GM12878 (cell line): Measurements from ENCODE around the gene UQCR10.

Experiments used
- ATF2 ChIP-seq: IDR thresholded peaks from 2 replicates; pipeline ENCODE4 v1.6.1; 2012; ENCODE audit warnings: low read length, inconsistent platforms
- CTCF ChIP-seq, 3 experiments: IDR thresholded peaks in 2 of 3; conservative IDR thresholded peaks in 1 of 3; 2 replicates each; pipeline ENCODE4 v1.5.1; 2011; ENCODE audit warnings: low read depth in 3 of 3, low read length in 3 of 3, mild to moderate bottlenecking in 3 of 3, control low read depth in 2 of 3, moderate library complexity in 2 of 3, inconsistent platforms in 1 of 3, mixed read lengths in 1 of 3; ENCODE audit not compliant: control insufficient read depth in 2 of 3, insufficient read depth in 1 of 3; ENCODE audit errors: extremely low read depth in 1 of 3
- FOS ChIP-seq: IDR thresholded peaks from 3 replicates; pipeline ENCODE4 v1.6.1; 2011; ENCODE audit warnings: borderline replicate concordance; ENCODE audit not compliant: insufficient read length; ENCODE audit errors: extremely low read depth
- FOXM1 ChIP-seq: IDR thresholded peaks from 2 replicates; pipeline ENCODE4 v1.6.1; 2012; ENCODE audit warnings: low read depth, mild to moderate bottlenecking, inconsistent platforms, low read length, moderate library complexity
- KDM1A ChIP-seq: fragments of 200-600 bp; sonication (generic); IDR thresholded peaks from 2 replicates; pipeline ENCODE4 v1.6.1; 2016; ENCODE audit warnings: borderline replicate concordance
- MAX ChIP-seq: IDR thresholded peaks from 2 replicates; pipeline ENCODE4 v1.6.1; 2012; ENCODE audit warnings: low read depth, low read length, improper control_type of control experiment
- RAD21 ChIP-seq: IDR thresholded peaks from 2 replicates; pipeline ENCODE4 v1.6.1; 2011; ENCODE audit warnings: mild to moderate bottlenecking, low read depth, low read length, moderate library complexity; ENCODE audit not compliant: insufficient read depth

- TF ChIP-seq RAD21: no peak
- no peak for TF ChIP-seq FOS
- TF ChIP-seq KDM1A: no peak
- TF ChIP-seq CTCF (IDR thresholded peaks at IDR 0.05 in 2 of 3, conservative IDR thresholded peaks at IDR 0.05 in 1 of 3; ENCODE audit: control insufficient read depth in 2 of 3, extremely low read depth in 1 of 3, insufficient read depth in 1 of 3, low read depth in 3 of 3, low read length in 3 of 3): no peak
- no peak for TF ChIP-seq MAX
- no peak for TF ChIP-seq FOXM1
- TF ChIP-seq ATF2: no peak
Measured at GRCh38 chr22:29742326-29742725, 24.8 kb upstream of the UQCR10 start.
